HG02642 (cell line): ENCODE measurements around the gene CD86.

ENCODE experiments used
- ATAC-seq: cut with Tn5 transposase; IDR thresholded peaks from one replicate; pipeline ENCODE4 v1.9.1; 2021; ENCODE audit warnings: mild to moderate bottlenecking; ENCODE audit not compliant: unreplicated experiment, poor library complexity

CD86 gene

GRCh38 chr3:122088531-122088930 is 33.4 kb downstream of the CD86 start:
- no peak for ATAC-seq

GRCh38 chr3:122091602-122092295 is 36.6 kb downstream of the CD86 start:
- ATAC-seq = peak; percentile 56

- ATAC-seq = peak; percentile 43
These were observed 37.5 kb downstream of the CD86 start for GRCh38 chr3:122092460-122093165.

GRCh38 chr3:122094125-122094524 is 39.0 kb downstream of the CD86 start:
- peak; percentile 34 for ATAC-seq

GRCh38 chr3:122094693-122095092 is 39.5 kb downstream of the CD86 start:
- ATAC-seq = no peak

GRCh38 chr3:122097141-122097540 is 42.0 kb downstream of the CD86 start:
- ATAC-seq = no peak

- no peak for ATAC-seq
These were observed 43.4 kb downstream of the CD86 start for GRCh38 chr3:122098611-122099010.

- no peak for ATAC-seq
These were observed 44.1 kb downstream of the CD86 start for GRCh38 chr3:122099255-122099654.

GRCh38 chr3:122100083-122100482 is 44.9 kb downstream of the CD86 start:
- ATAC-seq = no peak

GRCh38 chr3:122100591-122101463 is 45.7 kb downstream of the CD86 start:
- ATAC-seq = peak; percentile 36

GRCh38 chr3:122101646-122102045 is 46.5 kb downstream of the CD86 start:
- ATAC-seq = no peak

GRCh38 chr3:122102191-122102935 is 47.2 kb downstream of the CD86 start:
- peak; percentile 48 for ATAC-seq

GRCh38 chr3:122103821-122104514 is 48.8 kb downstream of the CD86 start:
- ATAC-seq = peak; percentile 19

GRCh38 chr3:122104515-122105194 is 49.5 kb downstream of the CD86 start:
- peak; percentile 26 for ATAC-seq

- ATAC-seq = no peak
These were observed 50.5 kb downstream of the CD86 start for GRCh38 chr3:122105626-122106025.

GRCh38 chr3:122107171-122107570 is 52.0 kb downstream of the CD86 start:
- no peak for ATAC-seq

- ATAC-seq = no peak
These were observed 56.8 kb downstream of the CD86 start for GRCh38 chr3:122111974-122112373.

GRCh38 chr3:122112754-122113153 is 57.6 kb downstream of the CD86 start:
- ATAC-seq = no peak

GRCh38 chr3:122123850-122124249 is 68.7 kb downstream of the CD86 start:
- no peak for ATAC-seq
